KMS-11 (cell line): ENCODE data around the gene CFAP119.

Source experiments
- H2AFZ ChIP-seq: fragments of 200-600 bp; sonication (generic); 2 replicates; pipeline ENCODE4 v1.6.1; 2016; ENCODE audit warnings: antibody characterized with exemption, mixed run types, low read depth
- H3K27ac ChIP-seq: fragments of 200-600 bp; sonication (generic); 2 replicates; pipeline ENCODE4 v1.6.1; 2016; ENCODE audit warnings: mild to moderate bottlenecking, mixed run types
- H3K27me3 ChIP-seq: fragments of 200-600 bp; sonication (generic); 2 replicates; pipeline ENCODE4 v1.6.1; 2017; ENCODE audit warnings: mild to moderate bottlenecking, low read depth, mixed run types, moderate library complexity; ENCODE audit not compliant: insufficient read depth
- H3K36me3 ChIP-seq: fragments of 200-600 bp; sonication (generic); 2 replicates; pipeline ENCODE4 v1.6.1; 2017; ENCODE audit warnings: mild to moderate bottlenecking, mixed run types; ENCODE audit not compliant: insufficient read depth
- H3K4me1 ChIP-seq: fragments of 200-600 bp; sonication (generic); 2 replicates; pipeline ENCODE4 v1.6.1; 2016; ENCODE audit warnings: mild to moderate bottlenecking, low read depth, mixed run types; ENCODE audit not compliant: poor library complexity, severe bottlenecking
- H3K4me2 ChIP-seq: fragments of 200-600 bp; sonication (generic); 2 replicates; pipeline ENCODE4 v1.7.0; 2016; ENCODE audit warnings: mild to moderate bottlenecking, mixed run types
- H3K4me3 ChIP-seq: fragments of 200-600 bp; sonication (generic); IDR thresholded peaks from 2 replicates; pipeline ENCODE4 v1.6.1; 2017; ENCODE audit warnings: low read depth, low read length, mixed read lengths; ENCODE audit not compliant: insufficient read depth
- H3K79me2 ChIP-seq: fragments of 200-600 bp; sonication (generic); 2 replicates; pipeline ENCODE4 v1.6.1; 2016; ENCODE audit warnings: low read depth, mixed run types; ENCODE audit not compliant: insufficient read depth
- H3K9ac ChIP-seq: fragments of 200-600 bp; sonication (generic); 2 replicates; pipeline ENCODE4 v1.6.1; 2016; ENCODE audit warnings: mild to moderate bottlenecking, mixed run types
- H4K20me1 ChIP-seq: fragments of 200-600 bp; sonication (generic); 2 replicates; pipeline ENCODE4 v1.6.1; 2016; ENCODE audit warnings: mild to moderate bottlenecking, mixed run types; ENCODE audit not compliant: insufficient read depth
- CTCF ChIP-seq: fragments of 200-600 bp; sonication (generic); conservative IDR thresholded peaks from 2 replicates; pipeline ENCODE4 v1.6.1; 2017; ENCODE audit warnings: low read depth, mild to moderate bottlenecking, antibody characterized with exemption, low read length, moderate library complexity, mixed read lengths

The CFAP119 gene

DNA sequence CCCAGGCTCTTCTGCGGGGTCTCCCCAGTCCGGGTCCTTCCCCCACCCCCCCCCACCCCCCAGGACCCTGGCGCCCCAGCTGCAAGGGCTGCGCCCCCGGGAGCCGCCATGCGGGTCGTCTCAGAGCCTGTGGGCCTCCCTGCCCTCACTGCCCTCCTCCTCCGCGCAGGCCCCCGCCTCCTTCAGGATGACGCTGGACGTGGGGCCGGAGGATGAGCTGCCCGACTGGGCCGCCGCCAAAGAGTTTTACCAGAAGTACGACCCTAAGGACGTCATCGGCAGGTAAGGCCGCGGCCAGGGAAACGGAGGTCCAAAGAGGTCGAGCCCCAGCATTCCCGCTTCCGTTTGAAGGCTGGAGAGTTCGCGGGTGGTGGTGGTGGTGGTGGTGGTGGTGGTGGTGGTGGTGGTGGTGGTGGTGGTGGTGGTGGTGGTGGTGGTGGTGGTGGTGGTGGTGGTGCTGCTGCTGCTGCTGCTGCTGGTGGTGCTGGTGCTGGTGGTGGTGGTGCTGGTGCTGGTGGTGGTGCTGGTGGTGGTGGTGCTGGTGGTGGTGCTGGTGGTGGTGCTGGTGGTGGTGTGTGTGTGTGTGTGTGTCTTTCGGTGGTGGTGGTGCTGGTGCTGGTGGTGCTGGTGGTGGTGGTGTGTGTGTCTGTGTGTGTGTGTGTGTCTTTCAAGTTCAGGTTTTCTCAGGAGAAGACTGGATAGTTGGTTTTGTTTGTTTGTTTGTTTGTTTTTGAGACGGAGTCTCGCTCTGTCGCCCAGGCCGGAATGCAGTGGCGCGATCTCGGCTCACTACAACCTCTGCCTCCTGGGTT is 13.0 kb downstream of the CFAP119 start:
- Histone ChIP-seq H3K4me3 (no peak overlapping the region), H3K27ac (no peak overlapping the region), H4K20me1 (no peaks in the 10 kb centered on the region), H3K79me2 (peaks cover 15% of the 10 kb centered on the region; the same call in 1 of the 2 replicates), H3K9ac (no peak overlapping the region; the same call in 1 of the 2 replicates), H3K4me1 (peaks cover 14% of the 10 kb centered on the region), H3K27me3 (no peaks in the 10 kb centered on the region), H2AFZ (no peak overlapping the region), H3K36me3 (no peaks in the 10 kb centered on the region), H3K4me2 (peak overlapping the region; percentile 37; the same call in 1 of the 2 replicates)
- TF ChIP-seq CTCF, result no peak

- Histone ChIP-seq H3K9ac (no peak within 1 kb of the TSS; the same call in 1 of the 2 replicates), H2AFZ (peak within 1 kb of the TSS; percentile 82), H4K20me1 (no peaks in the 10 kb centered on the region), H3K27me3 (no peaks in the 10 kb centered on the region), H3K27ac (peak within 1 kb of the TSS; percentile 48), H3K36me3 (no peaks in the 10 kb centered on the region), H3K79me2 (peaks cover 15% of the 10 kb centered on the region; the same call in 1 of the 2 replicates), H3K4me3 (no peak within 1 kb of the TSS), H3K4me1 (peaks cover 14% of the 10 kb centered on the region), H3K4me2 (peak within 1 kb of the TSS; percentile 53)
- no peak for TF ChIP-seq CTCF
Observed at GRCh38 chr16:30747799-30748633, 13.8 kb downstream of the CFAP119 start, which contains the start of gene PHKG2. Gene PHKG2 (plus strand): TSS chr16:30748425. CDS start chr16:30748821, 396 bp downstream.

DNA sequence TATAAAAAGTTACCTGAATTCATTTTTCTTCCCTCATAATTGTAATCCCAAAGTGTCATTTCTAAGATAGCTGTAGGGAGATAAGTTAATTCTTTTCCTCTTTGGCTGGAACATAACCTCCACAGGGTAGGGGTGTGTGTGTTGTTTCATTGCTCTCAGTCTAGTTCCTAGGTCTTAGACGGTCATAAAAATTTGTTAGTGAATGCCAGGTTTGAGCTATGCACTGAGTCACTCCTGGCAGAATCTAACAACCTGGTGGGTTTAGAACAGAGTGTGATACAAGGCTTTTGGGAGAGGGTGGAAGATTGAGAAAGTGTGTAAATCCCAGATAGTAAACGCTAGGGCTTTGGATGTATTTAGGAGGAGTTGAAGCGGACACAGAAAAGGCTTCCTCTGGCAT is 14.5 kb downstream of the CFAP119 start:
- H3K27me3 ChIP-seq, result no peaks in the 10 kb centered on the region
- peaks cover 14% of the 10 kb centered on the region for H3K4me1 ChIP-seq
- peak overlapping the region; percentile 53 for H3K4me2 ChIP-seq
- H3K27ac ChIP-seq, result peak overlapping the region; percentile 48; the same call in 1 of the 2 replicates
- H3K9ac ChIP-seq, result no peak overlapping the region
- H3K36me3 ChIP-seq, result no peaks in the 10 kb centered on the region
- peak overlapping the region; percentile 82 for H2AFZ ChIP-seq
- H3K79me2 ChIP-seq, result peaks cover 15% of the 10 kb centered on the region; the same call in 1 of the 2 replicates
- no peak overlapping the region for H3K4me3 ChIP-seq
- TF ChIP-seq CTCF, result no peak
- no peaks in the 10 kb centered on the region for H4K20me1 ChIP-seq

DNA sequence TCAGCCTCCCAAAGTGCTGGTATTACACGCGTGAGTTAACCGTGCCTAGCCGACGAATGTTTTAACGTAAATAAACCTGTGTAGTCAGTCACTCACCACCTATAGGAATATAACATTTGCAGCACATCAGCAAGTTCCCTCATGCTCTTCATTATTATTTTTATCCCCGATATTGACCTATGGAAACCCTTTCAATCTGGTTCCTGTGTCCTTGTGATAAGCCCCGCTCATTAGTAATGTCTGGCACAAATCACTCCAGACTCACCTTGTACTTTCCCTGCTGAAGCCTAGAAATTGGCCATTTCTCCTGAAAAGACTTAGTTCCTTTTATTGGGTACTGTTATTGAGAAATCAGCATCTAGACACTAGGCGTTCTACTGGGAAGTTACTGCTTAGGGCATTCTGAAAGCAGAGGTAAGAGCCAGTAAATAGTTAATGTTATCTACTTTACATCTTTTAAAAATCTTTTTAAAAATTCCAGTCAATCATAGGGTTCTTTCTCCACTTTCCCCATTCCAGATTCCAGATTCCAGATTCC is 15.2 kb downstream of the CFAP119 start:
- H2AFZ ChIP-seq, result no peak overlapping the region
- peaks cover 15% of the 10 kb centered on the region; the same call in 1 of the 2 replicates for H3K79me2 ChIP-seq
- no peak overlapping the region for H3K4me2 ChIP-seq
- no peak overlapping the region for H3K27ac ChIP-seq
- H4K20me1 ChIP-seq, result no peaks in the 10 kb centered on the region
- H3K4me3 ChIP-seq, result no peak overlapping the region
- H3K4me1 ChIP-seq, result peaks cover 14% of the 10 kb centered on the region
- no peaks in the 10 kb centered on the region for H3K27me3 ChIP-seq
- H3K9ac ChIP-seq, result no peak overlapping the region
- no peaks in the 10 kb centered on the region for H3K36me3 ChIP-seq
- no peak for TF ChIP-seq CTCF
